Choroid plexus epithelial cell (primary cell): ENCODE measurements around the gene CYGB.

ENCODE experiments used
- DNase-seq: peaks from one replicate; pipeline ENCODE4 v3.0.0-alpha.2; 2010; ENCODE audit warnings: low read depth
- H3K4me3 ChIP-seq: 2 replicates; pipeline ENCODE4 v1.5.1; 2011; ENCODE audit warnings: low read depth, mild to moderate bottlenecking, control low read depth, low read length, moderate library complexity
- TF ChIP-seq, protein P1 (sequence below): conservative IDR thresholded peaks from 2 replicates; pipeline ENCODE4 v1.5.1; 2011; ENCODE audit warnings: low read depth, mild to moderate bottlenecking, control low read depth, inconsistent platforms, low read length, moderate library complexity

Gene CYGB

DNA sequence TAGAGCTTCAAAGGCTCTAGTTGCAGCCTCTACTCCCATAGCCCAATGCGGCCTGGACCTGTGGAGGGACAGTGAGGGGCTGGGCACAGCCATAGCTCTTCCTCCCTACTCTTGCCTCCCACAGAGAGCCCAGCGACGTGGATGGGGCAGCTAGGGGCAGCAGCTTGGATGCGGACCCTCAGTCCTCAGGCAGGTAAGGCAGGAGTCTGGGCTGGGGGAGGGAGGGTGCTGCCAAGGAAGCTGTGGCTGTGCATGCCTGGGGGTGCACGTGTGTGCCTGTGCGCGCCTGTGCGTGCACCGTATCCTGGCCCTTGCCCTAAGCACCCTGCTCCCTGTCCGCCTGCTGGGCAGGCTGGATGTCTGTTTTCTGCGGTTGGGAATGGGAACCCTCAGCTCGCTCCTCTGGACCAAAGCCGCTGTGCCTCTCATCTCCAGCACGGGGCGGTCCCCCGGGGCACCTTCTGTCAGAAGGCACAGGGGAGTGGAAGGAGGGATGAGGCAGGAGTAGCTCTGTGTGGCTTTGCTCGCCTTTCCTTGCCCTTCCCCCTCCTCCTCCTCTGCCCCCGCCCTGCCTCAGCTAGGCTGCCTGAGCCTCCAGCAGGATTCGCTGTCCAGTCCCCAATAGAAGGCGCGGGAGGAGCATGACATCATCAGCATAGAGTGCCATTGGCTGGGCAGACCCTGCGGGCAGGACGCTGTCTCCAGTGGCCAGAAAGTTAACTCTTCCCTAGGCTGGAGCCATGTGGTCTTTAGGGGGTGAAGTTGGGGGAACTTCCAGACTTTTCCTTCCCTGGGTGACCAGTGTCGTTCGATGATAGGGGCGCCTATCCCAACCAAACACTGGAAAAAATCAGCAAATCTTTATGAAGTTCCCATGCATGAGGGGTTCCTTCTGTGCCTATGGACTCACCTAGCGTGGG, 3.1 kb upstream of the CYGB start:
- DNase-seq, result peak; percentile 97
- peak overlapping the region; percentile 54 for H3K4me3 ChIP-seq
- TF ChIP-seq, protein P1, sequence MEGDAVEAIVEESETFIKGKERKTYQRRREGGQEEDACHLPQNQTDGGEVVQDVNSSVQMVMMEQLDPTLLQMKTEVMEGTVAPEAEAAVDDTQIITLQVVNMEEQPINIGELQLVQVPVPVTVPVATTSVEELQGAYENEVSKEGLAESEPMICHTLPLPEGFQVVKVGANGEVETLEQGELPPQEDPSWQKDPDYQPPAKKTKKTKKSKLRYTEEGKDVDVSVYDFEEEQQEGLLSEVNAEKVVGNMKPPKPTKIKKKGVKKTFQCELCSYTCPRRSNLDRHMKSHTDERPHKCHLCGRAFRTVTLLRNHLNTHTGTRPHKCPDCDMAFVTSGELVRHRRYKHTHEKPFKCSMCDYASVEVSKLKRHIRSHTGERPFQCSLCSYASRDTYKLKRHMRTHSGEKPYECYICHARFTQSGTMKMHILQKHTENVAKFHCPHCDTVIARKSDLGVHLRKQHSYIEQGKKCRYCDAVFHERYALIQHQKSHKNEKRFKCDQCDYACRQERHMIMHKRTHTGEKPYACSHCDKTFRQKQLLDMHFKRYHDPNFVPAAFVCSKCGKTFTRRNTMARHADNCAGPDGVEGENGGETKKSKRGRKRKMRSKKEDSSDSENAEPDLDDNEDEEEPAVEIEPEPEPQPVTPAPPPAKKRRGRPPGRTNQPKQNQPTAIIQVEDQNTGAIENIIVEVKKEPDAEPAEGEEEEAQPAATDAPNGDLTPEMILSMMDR, result peak; percentile 22

DNA sequence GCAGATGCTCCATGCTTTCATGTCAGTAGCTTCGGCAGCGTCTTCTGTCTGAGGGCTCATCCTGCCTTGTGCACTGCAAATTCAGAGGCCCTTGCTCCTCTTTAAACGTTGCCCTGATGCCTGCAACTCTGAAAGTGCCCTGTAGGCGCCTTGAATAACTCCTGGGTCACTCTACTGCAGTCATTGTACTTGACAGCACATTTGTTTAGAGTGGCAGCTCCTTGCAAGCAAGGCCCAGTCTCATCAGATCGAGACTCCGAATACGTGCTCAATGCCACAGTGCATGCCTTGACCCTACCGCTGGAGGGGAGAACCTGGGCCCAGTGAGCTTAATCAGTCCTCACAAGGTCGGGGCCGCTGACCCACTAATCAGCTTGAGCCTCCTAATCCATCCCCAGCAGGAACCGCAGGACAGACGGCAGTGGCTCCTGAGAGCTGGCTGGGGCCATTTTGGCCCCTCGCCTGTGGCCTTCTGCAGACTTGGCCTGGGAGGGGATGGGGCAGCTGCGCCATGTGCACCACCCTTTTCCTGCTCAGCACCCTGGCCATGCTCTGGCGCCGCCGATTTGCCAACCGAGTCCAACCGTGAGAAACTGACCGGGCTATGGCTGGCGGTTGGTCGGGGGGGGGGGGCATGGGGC, 2.2 kb upstream of the CYGB start, which contains the start of gene PRCD:
Gene PRCD, plus strand, starts transcription at position 414 of the 641 bp plus-strand sequence. Its CDS starts 98 bp downstream, at position 512.
- peak within 1 kb of the TSS; percentile 54 for H3K4me3 ChIP-seq
- DNase-seq, result no peak
- TF ChIP-seq, protein P1, result no peak

DNA sequence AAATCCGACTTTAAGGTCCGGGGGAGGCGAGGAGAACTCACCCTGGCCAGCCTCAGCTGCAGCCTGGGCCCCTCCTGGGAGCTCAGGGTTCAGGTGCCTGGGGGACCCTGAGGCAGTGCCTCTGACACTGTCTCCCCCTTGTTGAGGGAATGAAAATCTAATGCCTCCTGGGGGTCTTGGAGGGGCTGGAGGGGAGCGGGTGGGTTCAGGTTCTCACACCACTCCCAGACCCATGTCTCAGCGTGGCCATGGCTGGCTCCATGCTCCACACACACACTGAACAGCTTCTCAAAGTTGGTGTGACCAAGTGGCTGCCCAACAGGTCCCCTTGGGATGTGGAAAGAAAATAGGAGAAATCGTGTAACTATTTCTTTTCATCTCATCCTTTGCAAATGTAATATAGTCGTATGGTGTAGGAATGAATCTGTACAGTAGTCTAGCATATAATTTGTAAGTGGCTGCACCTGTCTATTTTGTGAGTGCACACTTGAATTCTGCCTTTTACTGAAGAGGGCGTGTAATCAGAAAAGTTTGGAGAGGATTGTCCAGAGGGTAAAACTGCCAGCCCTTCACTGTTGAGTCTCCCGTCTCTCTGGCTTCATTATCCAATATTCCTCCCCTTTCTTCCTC, 1.5 kb upstream of the CYGB start:
- H3K4me3 ChIP-seq, result no peak overlapping the region
- TF ChIP-seq, protein P1, result no peak

DNA sequence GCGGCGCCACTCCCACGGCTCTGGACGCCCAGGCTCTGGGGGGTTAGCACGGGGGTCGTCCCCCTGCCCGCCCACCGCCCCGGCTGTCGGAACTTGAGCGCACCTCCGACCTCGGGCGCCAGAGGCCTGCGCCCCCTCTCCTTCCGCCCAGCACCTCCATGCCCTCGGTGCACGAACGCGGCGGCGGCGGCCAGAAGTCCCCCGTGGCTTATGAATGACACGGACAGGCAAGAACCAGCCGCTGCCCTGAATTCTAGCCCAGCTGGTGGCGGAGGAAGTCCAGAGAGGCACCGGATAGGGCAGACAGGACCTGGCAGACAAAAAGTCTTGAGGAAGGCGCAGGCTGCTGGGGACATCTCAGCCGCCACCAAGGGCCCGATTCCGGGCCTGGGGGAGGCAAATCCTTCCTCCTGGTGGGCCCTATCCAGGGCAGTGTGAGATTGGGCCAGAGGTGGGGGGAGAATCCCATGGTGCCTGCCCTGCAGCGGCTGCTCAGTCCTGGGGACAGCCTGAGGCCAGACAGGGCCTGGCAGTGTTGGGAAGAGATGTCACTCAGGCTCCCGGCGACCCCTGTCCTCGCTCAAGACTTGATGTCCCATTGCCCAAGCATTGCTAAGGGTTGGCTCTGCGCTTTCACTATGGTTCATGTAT, 897 bp upstream of the CYGB start:
- peak overlapping the region; percentile 62 for H3K4me3 ChIP-seq
- DNase-seq, result no peak
- TF ChIP-seq, protein P1, result no peak

More for the DNA sequence above, 1.5 kb upstream of the CYGB start:
- DNase-seq, result no peak

DNA sequence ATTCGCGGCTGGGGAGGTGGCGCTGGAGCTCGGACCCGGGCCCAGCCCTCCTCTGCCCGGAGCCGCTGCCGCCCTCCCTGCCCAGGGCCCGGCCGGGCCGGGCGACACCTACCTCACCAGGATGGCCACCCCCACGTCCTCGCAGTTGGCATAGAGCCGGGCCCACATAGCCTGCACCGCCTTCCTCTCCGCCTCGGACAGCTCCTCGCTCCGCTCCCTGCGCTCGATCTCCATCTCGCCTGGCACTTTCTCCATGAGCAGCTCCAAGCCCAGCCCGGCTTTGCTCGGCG, 276 bp downstream of the CYGB start:
- DNase-seq, result no peak
- TF ChIP-seq, protein P1, result no peak
- peak overlapping the region; percentile 62 for H3K4me3 ChIP-seq

DNA sequence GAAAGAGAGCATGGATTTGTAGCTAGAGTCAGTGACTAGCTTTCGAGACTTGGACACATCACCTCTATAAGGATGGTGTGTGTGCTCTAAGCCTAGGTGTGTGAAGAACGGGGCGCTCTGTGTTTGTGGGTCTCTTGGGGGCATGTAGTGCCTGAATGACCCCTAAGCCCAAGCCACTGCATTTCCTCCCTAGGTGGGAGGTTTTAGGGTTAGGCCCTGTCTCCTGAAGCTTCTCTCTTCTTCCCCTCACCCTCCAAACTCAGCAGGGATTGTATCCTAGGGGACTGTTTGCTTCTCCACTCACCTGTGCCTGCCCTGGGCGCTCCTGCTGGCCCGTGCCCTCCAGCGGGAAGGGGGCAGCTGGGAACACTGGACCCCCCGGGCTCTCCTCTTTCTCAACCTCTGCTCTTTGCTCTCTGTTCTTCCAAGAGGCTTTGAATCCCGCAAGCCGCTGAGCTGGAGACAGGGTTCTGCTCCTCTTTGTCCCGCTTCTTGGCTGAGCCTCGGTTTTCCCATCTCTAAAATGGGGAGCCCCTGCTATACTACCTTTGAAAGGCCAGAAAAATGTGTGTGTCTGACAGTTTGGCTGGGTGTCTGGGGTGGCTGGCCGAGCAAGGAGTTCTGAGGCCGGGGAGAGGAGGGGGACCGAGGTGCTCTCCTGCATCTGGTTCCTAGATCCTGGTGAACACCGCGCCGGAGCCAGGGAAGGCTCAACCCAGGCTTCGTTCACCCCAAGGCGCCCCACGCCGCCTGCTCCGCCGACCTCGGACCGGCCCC, 810 bp downstream of the CYGB start:
- DNase-seq, result no peak
- TF ChIP-seq, protein P1, result no peak
- peak overlapping the region; percentile 62 for H3K4me3 ChIP-seq
